HG03139 (cell line): ENCODE results near the gene ZNF750.

Experiments
- ATAC-seq: cut with Tn5 transposase; IDR thresholded peaks from one replicate; pipeline ENCODE4 v1.9.1; 2021; ENCODE audit not compliant: unreplicated experiment

Gene ZNF750

DNA sequence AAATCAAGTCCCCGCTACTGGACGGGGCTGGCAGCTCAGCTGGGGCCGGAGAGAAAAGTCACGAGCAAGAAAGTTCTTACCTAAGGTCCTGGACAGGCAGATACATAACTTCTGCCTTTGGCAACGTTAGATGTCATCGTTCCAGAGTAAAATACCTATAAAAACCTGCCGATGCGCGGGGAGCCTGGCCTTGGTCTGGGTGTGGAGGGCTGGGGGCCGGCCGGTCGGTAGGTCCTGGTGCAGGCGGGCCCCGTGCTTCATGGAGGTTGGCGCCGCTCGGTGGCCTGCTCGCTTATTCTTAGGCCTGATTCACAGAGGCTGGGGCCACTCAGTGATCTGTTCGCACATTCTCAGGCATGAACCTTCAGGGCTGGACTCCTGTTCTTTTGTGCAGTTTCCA lies 33.7 kb upstream of the ZNF750 start:
- no peak for ATAC-seq

DNA sequence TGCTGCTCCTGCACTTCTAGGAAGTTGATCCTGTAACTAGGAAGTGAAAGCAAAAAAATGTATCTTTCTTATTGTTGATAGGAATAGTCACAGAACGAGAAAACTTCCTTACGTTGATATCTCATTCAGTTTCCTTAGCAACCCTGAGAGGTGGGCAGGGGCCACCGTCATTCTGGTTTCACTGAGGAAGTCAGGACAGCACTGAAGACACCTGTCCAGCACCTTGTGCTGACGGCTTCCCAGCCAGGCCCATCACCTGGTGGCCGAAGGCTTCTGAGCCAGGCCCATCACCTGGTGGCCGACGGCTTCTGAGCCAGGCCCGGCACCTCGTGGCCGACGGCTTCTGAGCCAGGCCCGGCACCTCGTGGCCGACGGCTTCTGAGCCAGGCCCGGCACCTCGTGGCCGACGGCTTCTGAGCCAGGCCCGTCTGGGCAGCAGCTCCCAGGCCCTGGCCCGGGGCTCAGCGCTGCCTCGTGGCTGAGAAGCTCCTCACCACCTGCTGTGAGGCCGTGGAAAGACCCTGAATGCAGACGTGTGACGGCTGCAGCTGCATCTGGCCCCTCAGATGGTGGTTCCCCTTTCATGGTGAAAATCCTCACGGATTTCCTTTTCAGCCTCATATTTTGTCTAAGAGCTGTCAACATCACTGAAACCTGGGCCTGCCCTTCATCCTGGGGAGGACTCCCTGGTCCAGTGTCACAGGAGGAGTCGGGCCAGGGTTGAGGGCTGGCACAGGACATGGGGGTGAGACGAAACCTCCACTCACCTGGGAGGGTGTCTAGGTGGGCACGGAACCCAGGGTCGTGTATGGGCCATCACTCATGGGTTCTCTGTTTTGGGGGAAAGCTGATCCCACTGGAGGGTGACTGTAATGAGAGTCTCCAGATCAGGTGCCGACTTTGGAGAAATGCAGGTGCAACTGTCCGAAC lies 33.0 kb upstream of the ZNF750 start:
- ATAC-seq, result no peak

DNA sequence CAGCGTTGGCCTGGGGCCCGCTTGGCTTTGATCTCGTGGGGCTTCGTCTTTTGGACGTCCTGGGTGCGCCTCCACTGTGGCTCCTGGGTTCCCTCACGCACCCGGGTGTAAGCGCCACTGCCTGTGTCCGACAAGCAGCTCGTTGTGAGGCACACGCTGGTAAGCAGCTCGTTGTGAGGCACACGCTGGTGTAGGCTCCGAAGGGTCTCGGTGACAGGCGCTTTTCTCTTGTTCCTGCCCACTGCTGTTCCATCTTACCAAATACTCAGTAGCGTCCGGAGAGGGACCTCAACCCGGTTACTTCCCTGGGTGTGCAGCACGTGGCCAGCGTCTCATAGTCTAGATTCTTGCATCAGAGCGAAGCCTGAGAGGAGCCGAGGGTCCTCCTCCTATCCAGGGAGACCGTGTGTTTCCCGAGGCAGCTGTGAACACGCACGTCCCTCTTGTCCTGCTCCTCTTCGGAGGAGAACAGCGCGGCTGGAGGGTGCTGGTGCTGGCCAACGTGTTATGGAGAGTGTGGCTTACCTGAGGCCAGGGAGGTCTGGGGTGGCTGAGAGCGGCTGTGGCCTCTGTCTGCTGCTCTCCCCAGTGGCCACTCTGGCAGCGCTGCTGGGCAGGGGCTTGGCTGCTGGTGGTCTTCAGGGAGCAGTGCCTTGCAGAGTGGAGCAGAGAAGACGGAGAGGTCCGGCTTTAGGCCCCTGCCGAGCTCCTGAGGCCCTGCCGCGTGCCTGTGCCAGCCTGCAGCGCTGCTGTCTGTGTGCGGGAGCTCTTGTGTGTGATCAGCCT lies 32.1 kb upstream of the ZNF750 start:
- no peak for ATAC-seq

DNA sequence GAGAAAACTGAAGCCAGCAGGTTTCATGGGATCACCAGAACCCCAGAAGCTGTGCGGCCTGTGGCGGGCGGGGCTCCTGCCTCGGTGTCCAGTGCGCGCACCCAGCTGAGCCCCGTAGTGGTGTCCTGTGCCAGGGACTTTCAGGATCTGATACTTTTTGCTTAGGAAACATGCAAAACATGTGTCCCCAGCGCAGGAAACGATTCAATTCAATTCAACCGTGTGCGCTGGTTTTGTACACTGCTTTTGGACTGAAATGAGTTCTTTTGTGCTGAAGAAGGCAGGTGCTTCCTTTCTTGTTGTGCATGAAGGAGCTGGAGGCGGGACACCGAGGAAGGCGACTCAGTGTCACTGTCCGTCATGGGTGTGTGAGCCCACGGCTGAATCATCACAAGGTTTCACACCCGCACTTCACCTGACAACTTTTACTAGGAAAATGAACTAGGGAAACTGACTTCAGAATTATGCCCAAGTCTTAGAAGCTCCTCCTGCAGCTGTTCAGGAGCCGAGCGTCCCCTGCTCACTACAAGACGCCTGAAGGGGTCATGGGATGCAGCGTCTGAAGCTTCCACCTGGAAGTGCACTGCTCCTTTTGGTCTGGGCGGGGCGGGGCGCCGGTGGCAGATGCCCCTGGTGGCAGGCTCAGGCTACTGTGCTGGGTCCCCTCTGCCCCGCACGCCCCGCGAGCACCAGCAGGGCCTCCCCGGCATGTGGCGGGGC lies 31.4 kb upstream of the ZNF750 start:
- peak; percentile 71 for ATAC-seq

- no peak for ATAC-seq
These were observed 30.7 kb upstream of the ZNF750 start for GRCh38 chr17:82870541-82870940.

DNA sequence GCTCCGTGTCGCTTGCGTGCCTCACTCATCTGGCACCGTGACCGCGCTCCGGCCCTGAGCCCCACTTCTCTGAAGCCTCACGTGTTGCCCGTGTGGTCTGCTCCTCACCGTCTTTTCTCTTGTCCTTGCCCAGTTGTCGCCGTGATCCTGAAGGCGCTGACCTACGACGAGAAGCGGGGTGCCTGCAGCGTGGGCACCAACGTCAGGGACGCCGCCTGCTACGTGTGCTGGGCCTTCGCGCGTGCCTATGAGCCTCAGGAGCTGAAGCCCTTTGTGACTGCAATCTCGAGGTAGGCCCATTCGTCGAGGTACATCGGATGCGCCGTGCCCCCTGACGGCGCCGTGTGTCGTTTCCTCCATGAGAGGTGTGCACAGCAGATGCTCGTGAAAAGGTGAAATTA lies 30.3 kb upstream of the ZNF750 start:
- no peak for ATAC-seq

- ATAC-seq, result no peak
These were observed 29.7 kb upstream of the ZNF750 start for GRCh38 chr17:82869536-82869935.

DNA sequence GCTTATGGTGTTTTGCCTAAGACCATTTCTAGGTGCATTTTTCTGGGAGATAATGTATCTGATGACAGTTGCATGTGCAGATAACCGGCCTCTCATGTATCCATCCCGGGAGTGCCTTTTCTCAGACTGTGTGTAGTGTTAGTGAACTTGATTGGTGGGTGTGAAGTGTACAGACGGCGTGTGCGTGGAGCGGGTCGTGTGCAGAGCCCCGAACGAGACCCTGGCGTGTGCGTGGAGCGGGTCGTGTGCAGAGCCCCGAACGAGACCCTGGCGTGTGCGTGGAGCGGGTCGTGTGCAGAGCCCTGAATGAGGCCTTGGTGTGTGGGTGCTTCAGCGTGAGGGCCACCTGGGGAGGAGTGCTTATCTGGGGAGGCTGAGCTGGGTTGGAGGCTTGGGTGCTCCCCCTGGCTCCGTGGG lies 28.9 kb upstream of the ZNF750 start:
- ATAC-seq, result no peak

- ATAC-seq, result no peak
These were observed 28.0 kb upstream of the ZNF750 start for GRCh38 chr17:82867763-82868325.

DNA sequence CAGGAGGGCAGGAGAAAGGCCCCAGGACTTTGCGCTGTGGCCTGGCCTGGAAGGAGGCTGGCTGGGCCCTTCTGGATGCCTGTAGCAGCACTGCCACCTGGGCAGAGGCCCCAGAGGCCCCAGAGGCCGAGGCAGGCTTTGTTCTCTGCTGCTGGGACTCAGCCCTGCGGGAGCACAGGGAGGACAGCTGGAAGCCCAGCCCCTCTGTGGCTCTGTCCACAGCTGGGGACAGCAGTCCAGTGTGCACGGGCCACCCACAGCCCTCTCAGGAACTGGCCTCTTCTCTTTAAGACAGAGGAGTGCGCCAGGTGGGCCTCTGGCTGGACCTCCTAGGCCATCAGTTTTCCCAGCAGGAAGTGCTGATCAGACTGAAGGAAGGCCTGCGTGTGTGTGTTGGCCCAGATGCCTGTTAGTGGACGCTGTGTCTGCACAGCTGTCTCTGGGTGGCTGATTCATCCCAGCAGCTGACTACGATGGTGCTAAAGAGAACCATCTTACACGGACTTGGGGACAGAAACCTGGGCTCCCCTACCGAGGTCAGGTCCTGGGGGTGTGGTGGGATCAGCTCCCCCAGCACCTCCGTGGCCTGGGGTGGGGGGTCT lies 26.9 kb upstream of the ZNF750 start:
- no peak for ATAC-seq

- ATAC-seq, result no peak
These were observed 26.1 kb upstream of the ZNF750 start for GRCh38 chr17:82865774-82866395.

DNA sequence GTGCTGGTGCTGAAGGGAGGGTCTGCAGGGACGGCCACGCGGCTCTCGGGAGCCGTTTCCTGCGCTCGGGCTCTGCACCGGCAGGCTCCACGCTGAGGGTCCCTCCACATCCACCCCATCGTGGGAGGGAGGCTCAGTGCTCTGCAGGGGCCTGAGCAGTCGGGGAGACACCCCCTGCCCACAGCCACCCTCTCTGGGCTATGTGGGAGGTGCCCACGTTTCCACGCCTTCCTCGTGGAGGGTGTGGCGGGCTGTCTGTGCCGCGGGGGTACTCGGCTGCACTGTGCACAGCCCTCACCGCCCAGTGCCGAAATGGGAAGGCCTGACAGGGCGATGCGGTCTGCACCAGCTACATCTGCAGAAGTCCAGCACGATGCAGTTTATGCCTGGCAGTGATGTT lies 25.5 kb upstream of the ZNF750 start:
- ATAC-seq, result no peak

DNA sequence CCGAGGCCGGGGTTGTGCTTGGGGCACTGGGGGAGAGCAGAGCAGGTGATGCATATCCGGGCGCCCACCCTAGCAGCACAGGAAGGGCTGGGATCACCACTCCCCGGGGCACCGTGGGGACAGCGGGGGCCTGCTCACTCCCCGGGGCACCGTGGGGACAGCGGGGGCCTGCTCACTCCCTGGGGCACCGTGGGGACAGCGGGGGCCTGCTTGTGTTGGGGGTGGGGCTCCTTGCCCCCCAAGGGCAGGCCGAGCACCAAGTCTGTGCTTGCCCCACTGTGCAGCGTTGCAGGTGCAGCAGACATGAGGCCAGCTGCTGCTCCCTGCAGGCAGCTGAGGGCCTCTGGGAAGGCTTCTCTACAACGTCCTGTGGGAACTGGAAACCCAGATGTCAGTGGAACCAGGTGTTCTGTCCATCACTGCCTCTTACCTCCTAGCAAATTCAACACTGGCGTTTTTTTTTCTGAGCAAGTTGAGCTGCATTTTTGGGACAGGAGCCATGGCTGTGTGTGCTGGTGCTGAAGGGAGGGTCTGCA lies 25.0 kb upstream of the ZNF750 start:
- ATAC-seq, result no peak

GRCh38 chr17:82863941-82864712 lies 24.3 kb upstream of the ZNF750 start:
- peak; percentile 58 for ATAC-seq

- ATAC-seq, result no peak
These were observed 23.6 kb upstream of the ZNF750 start for GRCh38 chr17:82863383-82863940.

GRCh38 chr17:82862737-82863382 lies 23.0 kb upstream of the ZNF750 start:
- no peak for ATAC-seq

- no peak for ATAC-seq
These were observed 22.4 kb upstream of the ZNF750 start for GRCh38 chr17:82862191-82862590.

GRCh38 chr17:82861393-82861775 lies 21.6 kb upstream of the ZNF750 start:
- no peak for ATAC-seq
